ENCODE results near the gene PKNOX2.

DNA sequence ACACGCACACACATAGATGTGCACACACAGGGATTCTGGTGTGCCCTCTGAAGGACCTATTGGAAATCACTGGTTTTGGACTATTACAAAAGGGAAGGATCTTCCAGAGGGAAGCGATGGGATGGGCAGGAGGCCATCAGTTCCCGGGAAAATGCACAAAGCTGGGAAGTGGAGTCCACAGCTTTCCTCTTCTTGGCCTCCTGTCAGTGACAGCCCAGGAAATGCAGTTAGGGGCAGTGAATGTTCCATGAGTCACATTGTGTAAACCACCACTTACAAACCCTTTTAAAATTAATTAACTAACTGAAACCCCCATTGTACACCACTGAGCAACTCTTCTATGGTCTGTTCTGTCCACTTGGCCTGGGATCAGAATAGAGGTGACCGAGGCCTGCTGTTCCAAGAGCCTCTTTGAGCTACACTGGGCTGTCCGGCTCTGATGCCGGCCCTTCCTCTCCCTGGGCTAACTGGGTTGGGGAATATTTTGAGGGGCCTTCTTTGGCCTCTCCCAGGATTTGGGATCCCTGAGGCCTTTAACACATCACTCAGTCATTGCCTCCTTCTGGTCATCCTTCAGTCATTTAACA is 193.8 kb downstream of the PKNOX2 start:
- TF ChIP-seq, protein P1, sequence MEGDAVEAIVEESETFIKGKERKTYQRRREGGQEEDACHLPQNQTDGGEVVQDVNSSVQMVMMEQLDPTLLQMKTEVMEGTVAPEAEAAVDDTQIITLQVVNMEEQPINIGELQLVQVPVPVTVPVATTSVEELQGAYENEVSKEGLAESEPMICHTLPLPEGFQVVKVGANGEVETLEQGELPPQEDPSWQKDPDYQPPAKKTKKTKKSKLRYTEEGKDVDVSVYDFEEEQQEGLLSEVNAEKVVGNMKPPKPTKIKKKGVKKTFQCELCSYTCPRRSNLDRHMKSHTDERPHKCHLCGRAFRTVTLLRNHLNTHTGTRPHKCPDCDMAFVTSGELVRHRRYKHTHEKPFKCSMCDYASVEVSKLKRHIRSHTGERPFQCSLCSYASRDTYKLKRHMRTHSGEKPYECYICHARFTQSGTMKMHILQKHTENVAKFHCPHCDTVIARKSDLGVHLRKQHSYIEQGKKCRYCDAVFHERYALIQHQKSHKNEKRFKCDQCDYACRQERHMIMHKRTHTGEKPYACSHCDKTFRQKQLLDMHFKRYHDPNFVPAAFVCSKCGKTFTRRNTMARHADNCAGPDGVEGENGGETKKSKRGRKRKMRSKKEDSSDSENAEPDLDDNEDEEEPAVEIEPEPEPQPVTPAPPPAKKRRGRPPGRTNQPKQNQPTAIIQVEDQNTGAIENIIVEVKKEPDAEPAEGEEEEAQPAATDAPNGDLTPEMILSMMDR (IDR thresholded peaks at IDR 0.05), result no peak
- no peak for TF ChIP-seq POLR2AphosphoS5 (IDR thresholded peaks at IDR 0.05)

All from esophagus muscularis mucosa (tissue), 3 donors.